GM19240 (cell line): ENCODE measurements around the gene STK11IP.

Experiments used
- DNase-seq: peaks from one replicate; pipeline ENCODE4 v3.0.0; 2011; ENCODE audit warnings: low spot score; ENCODE audit not compliant: insufficient read length

The STK11IP gene

GRCh38 chr2:219581346-219581745 lies 16.3 kb upstream of the STK11IP start:
- DNase-seq: no peak

- DNase-seq: no peak
Measured at GRCh38 chr2:219591091-219591490, 6.6 kb upstream of the STK11IP start.

- DNase-seq: no peak
Measured at GRCh38 chr2:219592736-219593135, 4.9 kb upstream of the STK11IP start.

GRCh38 chr2:219593154-219593553 lies 4.5 kb upstream of the STK11IP start:
- no peak for DNase-seq

- DNase-seq: no peak
Measured at GRCh38 chr2:219595256-219595655, 2.4 kb upstream of the STK11IP start.

- no peak for DNase-seq
Measured at GRCh38 chr2:219596954-219597551, 604 bp upstream of the STK11IP start.

- no peak for DNase-seq
Measured at GRCh38 chr2:219598308-219599078, 836 bp downstream of the STK11IP start.

GRCh38 chr2:219603771-219604170 lies 6.1 kb downstream of the STK11IP start:
- DNase-seq: no peak

GRCh38 chr2:219605607-219605954 lies 7.9 kb downstream of the STK11IP start:
- no peak for DNase-seq

GRCh38 chr2:219607931-219608330 lies 10.3 kb downstream of the STK11IP start:
- no peak for DNase-seq

- DNase-seq: no peak
Measured at GRCh38 chr2:219608399-219608964, 10.8 kb downstream of the STK11IP start.

GRCh38 chr2:219609149-219609750 lies 11.6 kb downstream of the STK11IP start:
- DNase-seq: no peak

GRCh38 chr2:219611306-219611705 lies 13.6 kb downstream of the STK11IP start:
- no peak for DNase-seq

- DNase-seq: no peak
Measured at GRCh38 chr2:219611866-219612576, 14.4 kb downstream of the STK11IP start.

GRCh38 chr2:219612577-219613286 lies 15.1 kb downstream of the STK11IP start:
- DNase-seq: no peak

- no peak for DNase-seq
Measured at GRCh38 chr2:219613461-219614070, 15.9 kb downstream of the STK11IP start.

- no peak for DNase-seq
Measured at GRCh38 chr2:219614076-219614860, 16.6 kb downstream of the STK11IP start.

- DNase-seq: no peak
Measured at GRCh38 chr2:219615036-219615435, 17.4 kb downstream of the STK11IP start.

- DNase-seq: no peak
Measured at GRCh38 chr2:219615894-219616293, 18.2 kb downstream of the STK11IP start.

GRCh38 chr2:219616550-219616949 lies 18.9 kb downstream of the STK11IP start:
- DNase-seq: no peak
